Stomach (tissue), 9 donors: ENCODE results near the gene ELMO1. TPM values are rescaled to one million over a fixed set of nuclear protein-coding genes. Genes with fewer than 3 reads are reported as not detected.

Experiments used
- DNase-seq, 2 donors: peaks; one replicate each; pipeline versions ENCODE4 v3.0.0 to v3.0.0-alpha.2; 2013 to 2019
- H3K27ac ChIP-seq, 5 donors: fragments of 200-600 bp in 4 of 5; sonication (generic) in 4 of 5; one replicate each; pipeline ENCODE4 v1.5.1; 2013 to 2019; ENCODE audit warnings: mild to moderate bottlenecking in 1 of 5, moderate library complexity in 1 of 5
- H3K27me3 ChIP-seq, 3 donors: fragments of 200-600 bp; sonication (generic); one replicate each; pipeline ENCODE4 v1.5.1; 2017 to 2019; ENCODE audit warnings: mixed run types in 1 of 3
- H3K36me3 ChIP-seq, 4 donors: fragments of 200-600 bp; sonication (generic); 1 replicate in 3 of 4; 2 replicates in 1 of 4; pipeline ENCODE4 v1.5.1; 2016 to 2019
- H3K4me1 ChIP-seq, 4 donors: fragments of 200-600 bp; sonication (generic); one replicate each; pipeline ENCODE4 v1.5.1; 2016 to 2019
- H3K4me3 ChIP-seq, 4 donors: fragments of 200-600 bp; sonication (generic) in 3 of 4; one replicate each; pipeline ENCODE4 v1.5.1; 2016 to 2019; ENCODE audit warnings: mild to moderate bottlenecking in 1 of 4
- H3K9me3 ChIP-seq, 4 donors: fragments of 200-600 bp; sonication (generic); one replicate each; pipeline ENCODE4 v1.5.1; 2016 to 2019
- CTCF ChIP-seq, 7 experiments: fragments of 450-650 bp in 4 of 7; fragments of 200-600 bp in 3 of 7; sonication (generic) in 3 of 7; IDR thresholded peaks; one replicate each; pipeline ENCODE4 v1.5.1; 2016 to 2019; ENCODE audit warnings: antibody characterized with exemption in 7 of 7, control low read depth in 2 of 7, mild to moderate bottlenecking in 1 of 7
- EP300 ChIP-seq: sonication (generic); formaldehyde crosslinking; IDR thresholded peaks from one replicate; pipeline ENCODE4 v1.6.1; 2017; ENCODE audit warnings: antibody characterized with exemption
- POLR2A ChIP-seq, 4 donors: fragments of 450-650 bp; IDR thresholded peaks; one replicate each; pipeline ENCODE4 v1.6.1; 2016; ENCODE audit warnings: antibody characterized with exemption in 4 of 4, control low read depth in 2 of 4, mild to moderate bottlenecking in 1 of 4, moderate library complexity in 1 of 4
- POLR2AphosphoS5 ChIP-seq, 3 donors: sonication (generic); formaldehyde crosslinking; IDR thresholded peaks; one replicate each; pipeline ENCODE4 v1.6.1; 2016; ENCODE audit warnings: antibody characterized with exemption in 3 of 3
- WGBS, 5 donors: extraction: QIAGEN DNeasy Blood & Tissue Kit in 3 of 5; methylation state at CpG; one replicate each; pipeline versions ENCODE4 v1.1.5 to v1.1.7; 2013 to 2018; 5-methylcytosine and 5-hydroxymethylcytosine counted together
- intact Hi-C: fragments of 100-400 bp; cut with DNase I; formaldehyde crosslinking; loops from one replicate; pipeline ENCODE4 v1.15.1; 2023; ENCODE audit warnings: low total_unique reads
- polyA plus RNA-seq, 3 donors: library from polyadenylated mRNA; stranded (reverse); fragments of 200-250 nt; gene quantifications; one replicate each; pipeline ENCODE4 v1.2.3, GENCODE V29; 2013
- total RNA-seq, 5 donors: library from RNA; depleted of rRNA; stranded (reverse); fragments of >200 nt; gene quantifications; one replicate each; pipeline versions ENCODE4 v1.1.0 to v1.2.3, GENCODE V29; 2014 to 2016
- donor health status: healthy with polysubstance abuse.
- donor health status: Bipolar disorder and iron deficiency.
- donor health status: healthy.

Gene ELMO1
- total and polyA plus RNA-seq, 8 donors: 4.1 to 117 (median 44.8) TPM

DNA sequence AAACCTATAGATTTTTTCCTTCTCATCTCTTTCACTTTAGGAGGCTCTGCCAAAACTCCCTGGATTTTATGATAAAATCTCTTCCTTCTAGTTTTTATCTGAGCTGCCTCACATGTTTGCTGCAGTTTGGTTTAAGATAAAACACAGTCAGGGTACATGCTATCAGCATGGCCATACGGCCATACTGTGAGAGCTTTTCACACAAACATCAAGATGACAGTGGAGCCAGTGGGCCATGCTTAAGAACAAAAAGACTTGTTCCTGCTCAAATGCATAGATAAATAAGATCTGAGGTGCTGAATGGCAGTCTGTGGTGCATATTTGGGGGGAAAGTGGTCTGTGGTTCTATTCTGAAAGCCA, 91.0 kb downstream of the ELMO1 start:
- WGBS, 5 donors: 27 to 60% (median 41%) methylated on average over 1 of the region's 1 CpG
- no peak overlapping the region for H3K4me3 ChIP-seq
- H3K36me3 ChIP-seq: no peaks in the 10 kb centered on the region
- intact Hi-C loops: no loop called here
- no peak for DNase-seq
- no peaks in the 10 kb centered on the region for H3K27me3 ChIP-seq
- H3K4me1 ChIP-seq: peaks cover 0 to 27% (median 16%) of the 10 kb centered on the region in 4 donors
- TF ChIP-seq POLR2A (IDR thresholded peaks at IDR 0.05) (no peak), EP300 (no peak), CTCF (IDR thresholded peaks at IDR 0.05) (no peak), POLR2AphosphoS5 (IDR thresholded peaks at IDR 0.05) (no peak)
- H3K9me3 ChIP-seq: no peaks in the 10 kb centered on the region
- H3K27ac ChIP-seq: no peak overlapping the region

- intact Hi-C loops: no loop called here
- H3K36me3 ChIP-seq: no peaks in the 10 kb centered on the region
- no peak for DNase-seq
- no peaks in the 10 kb centered on the region for H3K9me3 ChIP-seq
- H3K4me1 ChIP-seq: peaks cover 0 to 33% (median 16%) of the 10 kb centered on the region in 4 donors
- H3K4me3 ChIP-seq: no peak overlapping the region
- H3K27me3 ChIP-seq: no peaks in the 10 kb centered on the region
- 73 to 84% (median 81%) methylated on average over 3 of the region's 3 CpGs for WGBS, 5 donors
- H3K27ac ChIP-seq: no peak overlapping the region
- TF ChIP-seq POLR2AphosphoS5 (IDR thresholded peaks at IDR 0.05) (no peak), POLR2A (IDR thresholded peaks at IDR 0.05) (no peak), CTCF (IDR thresholded peaks at IDR 0.05) (no peak), EP300 (no peak)
Measured at GRCh38 chr7:37356911-37357636, 91.6 kb downstream of the ELMO1 start.

DNA sequence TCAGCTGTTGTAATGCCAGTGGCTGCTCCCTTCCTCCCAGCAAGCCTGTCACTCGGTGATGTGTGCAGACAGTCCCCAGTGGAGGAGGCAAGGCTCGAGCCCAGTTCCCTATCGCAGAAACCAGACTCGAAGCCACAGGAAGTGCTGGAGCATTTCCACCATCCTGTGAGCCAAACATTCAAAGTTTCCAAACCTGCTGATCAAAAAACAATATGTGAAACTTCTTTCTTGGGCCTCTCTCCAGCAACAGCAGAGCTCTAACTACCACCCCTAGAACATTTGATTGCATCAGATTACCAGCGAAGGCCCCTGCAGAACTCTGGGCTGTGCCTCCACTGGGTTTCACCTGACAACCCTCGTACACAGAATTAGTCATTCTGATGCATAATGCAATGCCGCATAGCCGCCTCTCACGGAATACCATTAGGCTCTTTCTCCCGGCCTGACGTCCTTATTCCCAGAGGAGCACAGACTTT, 94.0 kb downstream of the ELMO1 start:
- DNase-seq: peak in 1 of 2 donors; percentile 66
- peak overlapping the region in 4 of 5 donors; percentile 30 to 73 (median 65) for H3K27ac ChIP-seq
- TF ChIP-seq EP300 (no peak), CTCF (IDR thresholded peaks at IDR 0.05) (no peak), POLR2AphosphoS5 (IDR thresholded peaks at IDR 0.05) (peak in 1 of 3 donors; percentile 17), POLR2A (IDR thresholded peaks at IDR 0.05) (no peak)
- no peaks in the 10 kb centered on the region for H3K27me3 ChIP-seq
- H3K4me1 ChIP-seq: peaks cover 0 to 43% (median 16%) of the 10 kb centered on the region in 4 donors
- no peaks in the 10 kb centered on the region for H3K36me3 ChIP-seq
- H3K9me3 ChIP-seq: no peaks in the 10 kb centered on the region
- WGBS, 5 donors: 30 to 48% (median 37%) methylated on average over 11 of the region's 11 CpGs
- intact Hi-C loops: no loop called here
- H3K4me3 ChIP-seq: no peak overlapping the region

DNA sequence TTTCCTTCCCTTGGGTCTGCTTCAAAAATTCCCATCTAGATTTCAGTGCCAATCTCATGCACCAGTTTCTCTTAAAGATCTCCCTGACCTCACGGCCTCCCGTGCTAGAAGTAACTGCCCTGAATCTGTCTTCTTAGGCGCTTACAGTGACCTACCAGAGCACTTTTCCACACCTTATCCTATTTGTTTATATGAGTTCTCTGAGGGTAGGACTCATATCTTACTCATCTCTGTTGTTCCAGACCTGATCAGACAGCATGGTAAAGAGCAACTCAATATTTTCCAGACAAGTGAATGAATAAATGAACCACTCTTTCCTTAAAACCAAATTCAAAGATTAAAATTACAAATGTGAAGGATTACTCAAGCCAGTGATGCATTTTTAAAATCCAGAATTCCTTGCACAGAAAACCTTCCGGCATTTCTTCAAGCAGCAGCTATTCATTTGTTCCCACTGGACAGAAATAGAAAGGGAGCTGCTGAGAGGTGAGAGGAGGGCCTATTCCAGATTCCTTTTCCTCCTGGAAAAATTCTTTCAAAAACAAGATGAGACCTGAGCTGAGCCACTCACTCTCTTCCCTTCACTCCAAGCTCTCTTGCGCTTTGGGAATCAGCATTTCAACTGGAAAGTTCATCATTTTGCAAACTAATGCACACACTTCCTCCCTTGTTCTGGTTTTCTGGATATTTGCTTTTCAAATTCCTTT, 94.6 kb downstream of the ELMO1 start:
- no peaks in the 10 kb centered on the region for H3K9me3 ChIP-seq
- 64 to 87% (median 78%) methylated on average over 5 of the region's 5 CpGs for WGBS, 5 donors
- H3K27me3 ChIP-seq: no peaks in the 10 kb centered on the region
- intact Hi-C loops: no loop called here
- H3K36me3 ChIP-seq: no peaks in the 10 kb centered on the region
- peak overlapping the region in 4 of 5 donors; percentile 30 to 73 (median 65) for H3K27ac ChIP-seq
- peaks cover 0 to 43% (median 16%) of the 10 kb centered on the region in 4 donors for H3K4me1 ChIP-seq
- no peak for DNase-seq
- no peak for TF ChIP-seq POLR2AphosphoS5 (IDR thresholded peaks at IDR 0.05)
- no peak for TF ChIP-seq CTCF (IDR thresholded peaks at IDR 0.05)
- no peak for TF ChIP-seq EP300
- no peak for TF ChIP-seq POLR2A (IDR thresholded peaks at IDR 0.05)
- H3K4me3 ChIP-seq: peak overlapping the region in 1 of 4 donors; percentile 38
